Measurements from ENCODE around the gene APEX1. TPM values are rescaled to one million over a fixed set of nuclear protein-coding genes. Genes with fewer than 3 reads are reported as not detected.
A peak's percentile ranks its signal among the peaks of the same experiment; 100 is the strongest.

The APEX1 gene
- total RNA-seq, 2 donors from 2014 or later, result 45.9 to 85.6 TPM

- Histone ChIP-seq H3K4me1 (ENCODE audit: control insufficient read depth in 1 of 2, low read depth in 2 of 2) (peaks cover 18 to 25% of the 10 kb centered on the region in 2 donors), H3K27me3 (replicated peaks; ENCODE audit: insufficient read depth) (no peaks in the 10 kb centered on the region), H3K27ac (peak overlapping the region; percentile 66 to 84), H3K9me3 (no peaks in the 10 kb centered on the region), H3K36me3 (peaks cover 23% of the 10 kb centered on the region), H3K4me3 (peak overlapping the region; percentile 95)
- ATAC-seq (ENCODE audit: insufficient number of reproducible peaks, low FRiP score, low read depth) (no peak), DNase-seq (ENCODE audit: low spot score) (no peak)
- TF ChIP-seq CTCF (IDR thresholded peaks at IDR 0.05), result no peak
Observed at GRCh38 chr14:20460458-20461224, 5.6 kb downstream of the APEX1 start.

- Histone ChIP-seq H3K27me3 (replicated peaks; ENCODE audit: insufficient read depth) (no peaks in the 10 kb centered on the region), H3K27ac (peak within 1 kb of the TSS; percentile 71 to 84), H3K9me3 (no peaks in the 10 kb centered on the region), H3K36me3 (peaks cover 23% of the 10 kb centered on the region), H3K4me3 (peak within 1 kb of the TSS; percentile 95), H3K4me1 (ENCODE audit: control insufficient read depth in 1 of 2, low read depth in 2 of 2) (peaks cover 10 to 17% of the 10 kb centered on the region in 2 donors)
- no peak for TF ChIP-seq CTCF (IDR thresholded peaks at IDR 0.05)
- ATAC-seq (ENCODE audit: insufficient number of reproducible peaks, low FRiP score, low read depth), result peak; percentile 99
- DNase-seq (ENCODE audit: low spot score), result peak; percentile 99
Observed at GRCh38 chr14:20461225-20462141, 6.5 kb downstream of the APEX1 start, which contains the start of gene PIP4P1. Gene PIP4P1, minus strand, starts transcription at chr14:20461434. Its CDS starts 109 bp downstream, at chr14:20461325.

GRCh38 chr14:20468764-20469241 lies 13.8 kb downstream of the APEX1 start:
- H3K9me3 ChIP-seq, result no peaks in the 10 kb centered on the region
- peak overlapping the region; percentile 90 for H3K4me3 ChIP-seq
- H3K27ac ChIP-seq, result peak overlapping the region; percentile 84 to 90
- DNase-seq (ENCODE audit: low spot score) (no peak), ATAC-seq (ENCODE audit: insufficient number of reproducible peaks, low FRiP score, low read depth) (peak; percentile 5)
- H3K36me3 ChIP-seq, result no peaks in the 10 kb centered on the region
- no peak for TF ChIP-seq CTCF (IDR thresholded peaks at IDR 0.05)
- H3K4me1 ChIP-seq (ENCODE audit: control insufficient read depth in 1 of 2, low read depth in 2 of 2), result peaks cover 5 to 13% of the 10 kb centered on the region in 2 donors
- H3K27me3 ChIP-seq (replicated peaks; ENCODE audit: insufficient read depth), result no peaks in the 10 kb centered on the region

DNA sequence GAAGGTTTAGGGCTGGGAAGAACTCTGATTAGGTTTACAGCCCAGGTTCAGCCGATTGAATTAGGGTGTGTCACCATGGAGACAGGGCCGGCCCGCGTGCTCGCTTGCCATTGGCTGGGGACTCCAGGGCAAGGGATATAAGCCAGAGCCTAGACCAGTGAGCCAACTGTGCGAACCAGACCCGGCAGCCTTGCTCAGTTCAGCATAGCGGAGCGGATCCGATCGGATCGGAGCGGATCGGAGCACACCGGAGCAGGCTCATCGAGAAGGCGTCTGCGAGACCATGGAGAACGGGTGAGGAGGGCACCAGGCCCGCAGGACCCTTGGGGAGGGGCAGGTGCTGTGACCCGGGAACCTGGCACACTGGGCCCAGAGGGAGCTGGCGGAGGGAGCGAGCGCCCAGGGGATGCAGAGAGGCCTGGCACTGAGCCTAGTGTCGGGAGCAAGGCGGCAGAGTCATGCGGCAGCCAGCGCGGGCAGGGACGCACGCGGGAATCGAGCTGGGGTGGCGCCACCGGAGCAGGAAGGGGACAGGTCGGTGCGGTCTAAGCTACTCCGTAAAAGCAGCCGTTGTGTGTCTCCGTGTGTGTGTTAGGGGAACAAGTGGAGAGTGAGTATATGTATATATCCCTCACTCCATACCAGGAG lies 14.3 kb downstream of the APEX1 start, which contains the start of gene PNP:
PNP (plus strand) TSS at position 165 of the 648 bp plus-strand sequence; CDS start at position 284, 119 bp downstream.
- TF ChIP-seq CTCF (IDR thresholded peaks at IDR 0.05), result no peak
- Histone ChIP-seq H3K27ac (peak within 1 kb of the TSS; percentile 84 to 90), H3K9me3 (no peaks in the 10 kb centered on the region), H3K4me1 (ENCODE audit: control insufficient read depth in 1 of 2, low read depth in 2 of 2) (peaks cover 5 to 13% of the 10 kb centered on the region in 2 donors), H3K36me3 (no peaks in the 10 kb centered on the region), H3K4me3 (peak within 1 kb of the TSS; percentile 90), H3K27me3 (replicated peaks; ENCODE audit: insufficient read depth) (no peaks in the 10 kb centered on the region)
- ATAC-seq (ENCODE audit: insufficient number of reproducible peaks, low FRiP score, low read depth), result peak; percentile 82
- peak; percentile 73 for DNase-seq (ENCODE audit: low spot score)
